ENCODE results near the gene TMEM135. TPM values are rescaled to one million over a fixed set of nuclear protein-coding genes. Genes with fewer than 3 reads are reported as not detected.

The TMEM135 gene
- total RNA-seq, 1 experiment from 2014 or later = 65.5 TPM

GRCh38 chr11:87232320-87232719, 194.6 kb downstream of the TMEM135 start:
- in situ Hi-C loops (cut with HindIII; ENCODE audit: low pct_unique_long_range_greater_than_20kb, low sequenced_read_pairs) = no loop called here
- no TSS peak for BruUV-seq (replicated peaks)
- Histone ChIP-seq H3K27me3 (ENCODE audit: control insufficient read depth, insufficient read depth, low read length) (no peaks in the 10 kb centered on the region), H3K9me3 (ENCODE audit: control insufficient read depth, insufficient read depth, low read depth, low read length) (peaks cover 17% of the 10 kb centered on the region), H3K27ac (ENCODE audit: low read length) (no peak overlapping the region), H3K4me3 (ENCODE audit: low read depth in 2 of 2, low read length in 2 of 2) (no peak overlapping the region), H3K4me1 (ENCODE audit: control insufficient read depth, insufficient read depth, low read length) (no peaks in the 10 kb centered on the region; the same call in 1 of the 2 replicates), H3K36me3 (ENCODE audit: control insufficient read depth, insufficient read depth, low read length) (no peaks in the 10 kb centered on the region)
- POLR2A ChIA-PET = no interaction called here
- intact Hi-C loops (cut with micrococcal nuclease; ENCODE audit: unreplicated experiment) = no loop called here
- DNase-seq (ENCODE audit: low read depth, low spot score) (no peak), ATAC-seq (no peak)
- TF ChIP-seq POLR2AphosphoS5 (IDR thresholded peaks at IDR 0.05; ENCODE audit: low read depth, low read length) (no peak), TCF7L2 (IDR thresholded peaks at IDR 0.05; ENCODE audit: low read depth, low read length) (no peak), SIN3A (IDR thresholded peaks at IDR 0.05; ENCODE audit: borderline replicate concordance, insufficient read depth, low read depth, low read length) (no peak), REST (IDR thresholded peaks at IDR 0.05; ENCODE audit: insufficient read depth in 1 of 2, low read depth in 2 of 2, low read length in 1 of 2) (no peak), CTCF (IDR thresholded peaks at IDR 0.05) (no peak)
- CTCF ChIA-PET = no interaction called here

GRCh38 chr11:87235366-87235765, 197.6 kb downstream of the TMEM135 start:
- H3K4me1 ChIP-seq (ENCODE audit: control insufficient read depth, insufficient read depth, low read length) = no peaks in the 10 kb centered on the region
- no peak for DNase-seq (ENCODE audit: low read depth, low spot score)
- ChIA-PET POLR2A (no interaction called here), CTCF (interaction anchor here (0.6 kb wide), 1 partner anchor 93 kb away, joined by 3 read pairs; no protein-coding TSS in a partner anchor)
- no peak for ATAC-seq
- H3K27me3 ChIP-seq (ENCODE audit: control insufficient read depth, insufficient read depth, low read length) = no peaks in the 10 kb centered on the region
- BruUV-seq (replicated peaks) = no TSS peak
- no peak overlapping the region for H3K4me3 ChIP-seq (ENCODE audit: low read depth in 2 of 2, low read length in 2 of 2)
- H3K36me3 ChIP-seq (ENCODE audit: control insufficient read depth, insufficient read depth, low read length) = no peaks in the 10 kb centered on the region
- intact Hi-C loops (cut with micrococcal nuclease; ENCODE audit: unreplicated experiment) (no loop called here), in situ Hi-C loops (cut with HindIII; ENCODE audit: low pct_unique_long_range_greater_than_20kb, low sequenced_read_pairs) (no loop called here)
- TF ChIP-seq REST (IDR thresholded peaks at IDR 0.05; ENCODE audit: insufficient read depth in 1 of 2, low read depth in 2 of 2, low read length in 1 of 2) = no peak
- TF ChIP-seq SIN3A (IDR thresholded peaks at IDR 0.05; ENCODE audit: borderline replicate concordance, insufficient read depth, low read depth, low read length) = no peak
- TF ChIP-seq CTCF (IDR thresholded peaks at IDR 0.05) = no peak
- no peak for TF ChIP-seq TCF7L2 (IDR thresholded peaks at IDR 0.05; ENCODE audit: low read depth, low read length)
- TF ChIP-seq POLR2AphosphoS5 (IDR thresholded peaks at IDR 0.05; ENCODE audit: low read depth, low read length) = no peak
- peaks cover 17% of the 10 kb centered on the region for H3K9me3 ChIP-seq (ENCODE audit: control insufficient read depth, insufficient read depth, low read depth, low read length)
- no peak overlapping the region for H3K27ac ChIP-seq (ENCODE audit: low read length)
